Measurements from ENCODE around the gene HECW1. TPM values are rescaled to one million over a fixed set of nuclear protein-coding genes. Genes with fewer than 3 reads are reported as not detected.

The HECW1 gene
- total and polyA plus RNA-seq, 2 of the 13 experiments (the other 11 are each of a cell fraction or from before 2014, with no cell fraction given), result not detected

GRCh38 chr7:43278088-43278644, 165.7 kb downstream of the HECW1 start (continued):
- TF ChIP-seq, protein P1, sequence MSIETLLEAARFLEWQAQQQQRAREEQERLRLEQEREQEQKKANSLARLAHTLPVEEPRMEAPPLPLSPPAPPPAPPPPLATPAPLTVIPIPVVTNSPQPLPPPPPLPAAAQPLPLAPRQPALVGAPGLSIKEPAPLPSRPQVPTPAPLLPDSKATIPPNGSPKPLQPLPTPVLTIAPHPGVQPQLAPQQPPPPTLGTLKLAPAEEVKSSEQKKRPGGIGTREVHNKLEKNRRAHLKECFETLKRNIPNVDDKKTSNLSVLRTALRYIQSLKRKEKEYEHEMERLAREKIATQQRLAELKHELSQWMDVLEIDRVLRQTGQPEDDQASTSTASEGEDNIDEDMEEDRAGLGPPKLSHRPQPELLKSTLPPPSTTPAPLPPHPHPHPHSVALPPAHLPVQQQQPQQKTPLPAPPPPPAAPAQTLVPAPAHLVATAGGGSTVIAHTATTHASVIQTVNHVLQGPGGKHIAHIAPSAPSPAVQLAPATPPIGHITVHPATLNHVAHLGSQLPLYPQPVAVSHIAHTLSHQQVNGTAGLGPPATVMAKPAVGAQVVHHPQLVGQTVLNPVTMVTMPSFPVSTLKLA (IDR thresholded peaks at IDR 0.05), result no peak
- TF ChIP-seq ZNF230 (CRISPR knock-in tag; IDR thresholded peaks at IDR 0.05), result no peak
- TF ChIP-seq ZNF234 (CRISPR knock-in tag; conservative IDR thresholded peaks at IDR 0.05), result no peak
- no peak for TF ChIP-seq ZNF557 (CRISPR knock-in tag; IDR thresholded peaks at IDR 0.05)
- TF ChIP-seq AHR (CRISPR knock-in tag; IDR thresholded peaks at IDR 0.05), result no peak
- no peak for TF ChIP-seq ZXDC (CRISPR knock-in tag; IDR thresholded peaks at IDR 0.05)
- no peak for TF ChIP-seq ZNF83 (CRISPR knock-in tag; IDR thresholded peaks at IDR 0.05; ENCODE audit: borderline replicate concordance)

- no TSS peak for BruUV-seq (replicated peaks)
- Histone ChIP-seq H3K79me2 (ENCODE audit: insufficient read depth, low read length) (no peaks in the 10 kb centered on the region), H2AFZ (ENCODE audit: low read length) (no peak overlapping the region), H3K27me3 (ENCODE audit: control insufficient read depth in 1 of 2, insufficient read depth in 2 of 2, low read length in 2 of 2) (peaks cover 1 to 15% of the 10 kb centered on the region in 2 experiments; a peak in 2 of 5 replicates), H3K9me3 (ENCODE audit: low read length) (no peaks in the 10 kb centered on the region), H3K36me3 (replicated peaks in 1 of 2; ENCODE audit: control insufficient read depth in 1 of 2, insufficient read depth in 2 of 2, low read length in 2 of 2) (no peaks in the 10 kb centered on the region), H3K27ac (ENCODE audit: extremely low read length, insufficient read depth, low read length) (no peak overlapping the region), H3K4me3 (replicated peaks in 1 of 3; ENCODE audit: insufficient read depth in 1 of 3, low read depth in 2 of 3, low read length in 3 of 3) (no peak overlapping the region), H3K9ac (ENCODE audit: insufficient read depth, low read depth, low read length) (no peak overlapping the region), H3K4me2 (ENCODE audit: low read depth, low read length) (no peak overlapping the region), H3K4me1 (ENCODE audit: insufficient read depth, low read length) (no peaks in the 10 kb centered on the region), H4K20me1 (ENCODE audit: insufficient read depth, low read length) (no peaks in the 10 kb centered on the region)
- ChIA-PET CTCF (ENCODE audit: low intra/inter-chr PET ratio, low total read pairs) (no interaction called here), POLR2A (no interaction called here)
- no peak for TF ChIP-seq ZNF350 (CRISPR knock-in tag; IDR thresholded peaks at IDR 0.05; ENCODE audit: borderline replicate concordance, low read depth)
- TF ChIP-seq CEBPB (IDR thresholded peaks at IDR 0.05; ENCODE audit: borderline replicate concordance, low read depth, low read length), result peak; percentile 45
- ATAC-seq, result no peak
- intact Hi-C loops (cut with micrococcal nuclease; ENCODE audit: unreplicated experiment), result no loop called here
- in situ Hi-C loops (cut with HindIII; ENCODE audit: extremely low pct_ligation_motif_present, low pct_unique_long_range_greater_than_20kb), result no loop called here
- no peak for DNase-seq (ENCODE audit: low spot score)
- 6% methylated on average over 2 of the region's 2 CpGs for WGBS (ENCODE audit: low lambda C conversion rate)
- no peak for FAIRE-seq
Measured at GRCh38 chr7:43281268-43281667, 168.8 kb downstream of the HECW1 start.

Measured in HepG2 (cell line).